ENCODE data around the gene FERMT3. TPM values are rescaled to one million over a fixed set of nuclear protein-coding genes. Genes with fewer than 3 reads are reported as not detected.

FERMT3 gene
- total and polyA plus RNA-seq, 2 of the 13 experiments (the other 11 are each of a cell fraction or from before 2014, with no cell fraction given) = 0.29 TPM; not detected in 1

DNA sequence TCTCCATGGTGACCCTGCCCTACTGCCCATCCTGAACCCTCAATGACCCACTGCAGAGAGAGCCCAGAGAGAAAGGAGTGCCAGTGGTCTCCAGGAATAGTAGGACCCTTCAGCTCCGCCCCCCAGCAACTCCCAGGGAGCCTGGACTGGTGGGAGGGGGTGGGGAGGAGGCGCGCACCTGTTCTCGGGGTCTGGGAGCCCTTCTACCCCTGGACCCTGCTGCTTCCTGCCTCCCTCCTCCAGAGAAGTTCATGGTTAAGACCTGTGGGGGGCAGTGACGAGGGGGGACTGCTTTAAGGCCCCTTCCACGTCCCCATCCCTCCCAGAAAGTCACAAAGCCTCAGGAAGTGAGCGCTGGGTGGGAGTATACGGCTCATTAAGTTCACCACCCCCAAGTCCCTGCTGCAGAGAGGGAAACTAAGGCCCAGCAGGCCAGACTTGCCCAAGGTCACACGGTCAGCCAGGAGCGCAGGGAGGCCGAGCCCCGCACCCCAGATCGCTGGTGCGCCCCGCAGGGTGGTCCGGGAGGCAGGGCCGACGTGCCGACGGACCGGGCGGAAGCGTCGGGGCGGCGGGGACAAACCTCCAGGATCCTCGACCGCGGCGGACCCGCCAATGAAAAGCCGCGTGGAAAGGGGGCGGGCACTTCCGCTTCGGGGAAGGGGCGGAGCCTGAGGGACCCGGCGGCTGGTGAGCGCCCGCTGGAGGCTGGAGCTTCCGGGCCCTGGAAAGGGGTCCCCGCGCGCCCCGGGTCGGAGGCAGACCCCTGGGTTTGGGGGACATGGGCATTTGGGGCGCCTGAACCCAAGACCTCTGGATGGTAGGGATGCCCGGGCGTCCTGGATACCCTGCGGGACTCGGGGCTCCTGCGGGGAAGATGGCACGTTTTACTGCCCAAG lies 19.3 kb downstream of the FERMT3 start, which contains the start of the genes NUDT22 and TRPT1 (continued):
- TF ChIP-seq HHEX (CRISPR knock-in tag; IDR thresholded peaks at IDR 0.05) = no peak
- no peak for TF ChIP-seq ZNF138 (CRISPR knock-in tag; IDR thresholded peaks at IDR 0.05; ENCODE audit: low read depth)
- no peak for TF ChIP-seq HNRNPH1 (optimal IDR thresholded peaks at IDR 0.05; ENCODE audit: low read depth, low read length)
- no peak for TF ChIP-seq SIN3B (IDR thresholded peaks at IDR 0.05; ENCODE audit: low read length)
- TF ChIP-seq, protein P1, sequence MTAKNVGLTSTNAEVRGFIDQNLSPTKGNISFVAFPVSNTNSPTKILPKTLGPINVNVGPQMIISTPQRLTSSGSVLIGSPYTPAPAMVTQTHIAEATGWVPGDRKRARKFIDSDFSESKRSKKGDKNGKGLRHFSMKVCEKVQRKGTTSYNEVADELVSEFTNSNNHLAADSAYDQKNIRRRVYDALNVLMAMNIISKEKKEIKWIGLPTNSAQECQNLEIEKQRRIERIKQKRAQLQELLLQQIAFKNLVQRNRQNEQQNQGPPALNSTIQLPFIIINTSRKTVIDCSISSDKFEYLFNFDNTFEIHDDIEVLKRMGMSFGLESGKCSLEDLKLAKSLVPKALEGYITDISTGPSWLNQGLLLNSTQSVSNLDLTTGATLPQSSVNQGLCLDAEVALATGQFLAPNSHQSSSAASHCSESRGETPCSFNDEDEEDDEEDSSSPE (CRISPR knock-in tag; IDR thresholded peaks at IDR 0.05) = peak; percentile 68
- TF ChIP-seq SP140L (CRISPR knock-in tag; IDR thresholded peaks at IDR 0.05; ENCODE audit: borderline replicate concordance) = no peak
- TF ChIP-seq CHCHD3 (CRISPR knock-in tag; IDR thresholded peaks at IDR 0.05) = no peak
- TF ChIP-seq MTF2 (CRISPR knock-in tag; IDR thresholded peaks at IDR 0.05; ENCODE audit: borderline replicate concordance) = no peak
- TF ChIP-seq ZNF260 (CRISPR knock-in tag; IDR thresholded peaks at IDR 0.05; ENCODE audit: borderline replicate concordance, low read depth) = no peak
- TF ChIP-seq ATM (IDR thresholded peaks at IDR 0.05; ENCODE audit: borderline replicate concordance) = no peak
- TF ChIP-seq CENPT (CRISPR knock-in tag; IDR thresholded peaks at IDR 0.05; ENCODE audit: low read depth) = no peak; the same call in 1 of the 2 replicates
- peak; percentile 27; the same call in 1 of the 2 replicates for TF ChIP-seq ZIK1 (CRISPR knock-in tag; IDR thresholded peaks at IDR 0.05; ENCODE audit: borderline replicate concordance, low read depth)
- TF ChIP-seq, protein P2, sequence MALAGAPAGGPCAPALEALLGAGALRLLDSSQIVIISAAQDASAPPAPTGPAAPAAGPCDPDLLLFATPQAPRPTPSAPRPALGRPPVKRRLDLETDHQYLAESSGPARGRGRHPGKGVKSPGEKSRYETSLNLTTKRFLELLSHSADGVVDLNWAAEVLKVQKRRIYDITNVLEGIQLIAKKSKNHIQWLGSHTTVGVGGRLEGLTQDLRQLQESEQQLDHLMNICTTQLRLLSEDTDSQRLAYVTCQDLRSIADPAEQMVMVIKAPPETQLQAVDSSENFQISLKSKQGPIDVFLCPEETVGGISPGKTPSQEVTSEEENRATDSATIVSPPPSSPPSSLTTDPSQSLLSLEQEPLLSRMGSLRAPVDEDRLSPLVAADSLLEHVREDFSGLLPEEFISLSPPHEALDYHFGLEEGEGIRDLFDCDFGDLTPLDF (CRISPR knock-in tag; IDR thresholded peaks at IDR 0.05) = peak; percentile 48; the same call in 1 of the 2 replicates
- TF ChIP-seq AGO1 (IDR thresholded peaks at IDR 0.05; ENCODE audit: low read depth, low read length, poor library complexity, severe bottlenecking) = no peak
- TF ChIP-seq, protein P3, sequence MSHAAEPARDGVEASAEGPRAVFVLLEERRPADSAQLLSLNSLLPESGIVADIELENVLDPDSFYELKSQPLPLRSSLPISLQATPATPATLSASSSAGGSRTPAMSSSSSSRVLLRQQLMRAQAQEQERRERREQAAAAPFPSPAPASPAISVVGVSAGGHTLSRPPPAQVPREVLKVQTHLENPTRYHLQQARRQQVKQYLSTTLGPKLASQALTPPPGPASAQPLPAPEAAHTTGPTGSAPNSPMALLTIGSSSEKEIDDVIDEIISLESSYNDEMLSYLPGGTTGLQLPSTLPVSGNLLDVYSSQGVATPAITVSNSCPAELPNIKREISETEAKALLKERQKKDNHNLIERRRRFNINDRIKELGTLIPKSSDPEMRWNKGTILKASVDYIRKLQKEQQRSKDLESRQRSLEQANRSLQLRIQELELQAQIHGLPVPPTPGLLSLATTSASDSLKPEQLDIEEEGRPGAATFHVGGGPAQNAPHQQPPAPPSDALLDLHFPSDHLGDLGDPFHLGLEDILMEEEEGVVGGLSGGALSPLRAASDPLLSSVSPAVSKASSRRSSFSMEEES (CRISPR knock-in tag; IDR thresholded peaks at IDR 0.05) = no peak
- TF ChIP-seq RBAK (CRISPR knock-in tag; IDR thresholded peaks at IDR 0.05) = no peak
- TF ChIP-seq, protein P4, sequence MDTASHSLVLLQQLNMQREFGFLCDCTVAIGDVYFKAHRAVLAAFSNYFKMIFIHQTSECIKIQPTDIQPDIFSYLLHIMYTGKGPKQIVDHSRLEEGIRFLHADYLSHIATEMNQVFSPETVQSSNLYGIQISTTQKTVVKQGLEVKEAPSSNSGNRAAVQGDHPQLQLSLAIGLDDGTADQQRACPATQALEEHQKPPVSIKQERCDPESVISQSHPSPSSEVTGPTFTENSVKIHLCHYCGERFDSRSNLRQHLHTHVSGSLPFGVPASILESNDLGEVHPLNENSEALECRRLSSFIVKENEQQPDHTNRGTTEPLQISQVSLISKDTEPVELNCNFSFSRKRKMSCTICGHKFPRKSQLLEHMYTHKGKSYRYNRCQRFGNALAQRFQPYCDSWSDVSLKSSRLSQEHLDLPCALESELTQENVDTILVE (CRISPR knock-in tag; IDR thresholded peaks at IDR 0.05) = peak; percentile 18; the same call in 1 of the 2 replicates
- TF ChIP-seq, protein P5, sequence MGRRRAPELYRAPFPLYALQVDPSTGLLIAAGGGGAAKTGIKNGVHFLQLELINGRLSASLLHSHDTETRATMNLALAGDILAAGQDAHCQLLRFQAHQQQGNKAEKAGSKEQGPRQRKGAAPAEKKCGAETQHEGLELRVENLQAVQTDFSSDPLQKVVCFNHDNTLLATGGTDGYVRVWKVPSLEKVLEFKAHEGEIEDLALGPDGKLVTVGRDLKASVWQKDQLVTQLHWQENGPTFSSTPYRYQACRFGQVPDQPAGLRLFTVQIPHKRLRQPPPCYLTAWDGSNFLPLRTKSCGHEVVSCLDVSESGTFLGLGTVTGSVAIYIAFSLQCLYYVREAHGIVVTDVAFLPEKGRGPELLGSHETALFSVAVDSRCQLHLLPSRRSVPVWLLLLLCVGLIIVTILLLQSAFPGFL (CRISPR knock-in tag; IDR thresholded peaks at IDR 0.05) = no peak
- TF ChIP-seq ZNF205 (CRISPR knock-in tag; IDR thresholded peaks at IDR 0.05) = 0 out of 2 replicates have a peak, but pooled peaks have one; percentile 52
- TF ChIP-seq REL (CRISPR knock-in tag; conservative IDR thresholded peaks at IDR 0.05) = no peak
- no peak for TF ChIP-seq KAT2B (IDR thresholded peaks at IDR 0.05; ENCODE audit: borderline replicate concordance, low read depth, low read length)
- peak; percentile 77 for TF ChIP-seq BORCS8-MEF2B (CRISPR knock-in tag; IDR thresholded peaks at IDR 0.05)
